ENCODE measurements around the gene IFTAP.

The IFTAP gene

GRCh38 chr11:36600180-36600579 lies 5.9 kb downstream of the IFTAP start:
- DNase-seq = no peak

- no peak for DNase-seq
These were observed 6.9 kb downstream of the IFTAP start for GRCh38 chr11:36601155-36601554.

GRCh38 chr11:36602135-36602534 lies 7.8 kb downstream of the IFTAP start:
- no peak for DNase-seq

GRCh38 chr11:36605221-36606216 lies 11.2 kb downstream of the IFTAP start:
- DNase-seq = no peak

- no peak for DNase-seq
These were observed 14.3 kb downstream of the IFTAP start for GRCh38 chr11:36608491-36609199.

- DNase-seq = no peak
These were observed 15.1 kb downstream of the IFTAP start for GRCh38 chr11:36609383-36609782.

GRCh38 chr11:36615826-36616225 lies 21.5 kb downstream of the IFTAP start:
- DNase-seq = no peak

GRCh38 chr11:36617543-36618362 lies 23.5 kb downstream of the IFTAP start:
- no peak for DNase-seq

- DNase-seq = no peak
These were observed 24.2 kb downstream of the IFTAP start for GRCh38 chr11:36618363-36619047.

- no peak for DNase-seq
These were observed 25.2 kb downstream of the IFTAP start for GRCh38 chr11:36619502-36619901.

GRCh38 chr11:36620246-36620645 lies 25.9 kb downstream of the IFTAP start:
- DNase-seq = no peak

GRCh38 chr11:36622431-36623136 lies 28.3 kb downstream of the IFTAP start:
- DNase-seq = no peak

GRCh38 chr11:36623494-36623893 lies 29.2 kb downstream of the IFTAP start:
- DNase-seq = no peak

- no peak for DNase-seq
These were observed 32.7 kb downstream of the IFTAP start for GRCh38 chr11:36627006-36627405.

- no peak for DNase-seq
These were observed 33.2 kb downstream of the IFTAP start for GRCh38 chr11:36627471-36627870.

- no peak for DNase-seq
These were observed 33.8 kb downstream of the IFTAP start for GRCh38 chr11:36628141-36628540.

GRCh38 chr11:36628765-36629244 lies 34.5 kb downstream of the IFTAP start:
- no peak for DNase-seq

GRCh38 chr11:36631774-36632173 lies 37.5 kb downstream of the IFTAP start:
- DNase-seq = no peak

GRCh38 chr11:36635066-36635862 lies 41.0 kb downstream of the IFTAP start:
- no peak for DNase-seq

- no peak for DNase-seq
These were observed 44.3 kb downstream of the IFTAP start for GRCh38 chr11:36638556-36638955.
